OCI-M2 (cell line): Measurements from ENCODE around the gene TMEFF2.

Source experiments
- DNase-seq: peaks from one replicate; lab custom pipeline; 2025; ENCODE audit not compliant: unreplicated experiment; lab: John Stamatoyannopoulos, UW

The TMEFF2 gene

DNA sequence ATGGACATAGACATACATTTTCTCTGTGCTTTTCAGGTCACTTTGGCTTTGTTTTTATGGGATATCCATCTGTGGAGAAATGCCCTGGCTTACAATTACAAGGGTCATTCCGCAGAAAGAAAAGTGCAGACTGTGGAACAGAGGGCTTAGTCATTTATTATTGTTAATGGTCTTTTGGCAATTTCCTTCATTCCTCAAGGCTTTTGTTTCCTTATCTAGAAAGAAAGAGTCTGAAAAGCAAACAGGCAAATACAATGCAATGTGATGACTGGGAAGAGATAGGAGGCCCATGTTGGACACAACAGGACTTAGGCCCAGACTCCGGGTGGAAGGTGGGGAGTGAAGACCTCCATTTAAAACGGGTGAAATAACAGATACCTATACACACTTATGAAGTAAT lies 218.3 kb downstream of the TMEFF2 start:
- no peak for DNase-seq

DNA sequence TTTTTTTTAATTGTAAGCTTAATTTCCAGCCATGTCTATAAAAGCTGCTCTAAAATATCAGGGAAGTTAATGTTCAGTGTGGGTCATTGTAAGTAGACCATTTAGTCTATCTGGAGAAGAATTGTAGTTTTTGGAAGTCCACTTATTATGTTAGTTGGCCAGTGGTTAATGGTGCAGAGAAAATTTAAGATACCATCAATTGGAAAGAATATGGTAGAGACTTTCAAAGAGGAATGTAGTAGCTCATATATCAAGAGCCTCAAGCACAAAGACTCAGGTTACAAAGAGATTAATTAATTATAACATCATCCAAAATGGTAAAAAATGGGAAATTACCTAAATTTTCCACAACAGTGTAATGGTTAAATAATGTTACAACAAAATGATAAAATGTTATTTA lies 220.1 kb downstream of the TMEFF2 start:
- no peak for DNase-seq

GRCh38 chr2:191970867-191971266 lies 223.9 kb downstream of the TMEFF2 start:
- DNase-seq, result no peak

DNA sequence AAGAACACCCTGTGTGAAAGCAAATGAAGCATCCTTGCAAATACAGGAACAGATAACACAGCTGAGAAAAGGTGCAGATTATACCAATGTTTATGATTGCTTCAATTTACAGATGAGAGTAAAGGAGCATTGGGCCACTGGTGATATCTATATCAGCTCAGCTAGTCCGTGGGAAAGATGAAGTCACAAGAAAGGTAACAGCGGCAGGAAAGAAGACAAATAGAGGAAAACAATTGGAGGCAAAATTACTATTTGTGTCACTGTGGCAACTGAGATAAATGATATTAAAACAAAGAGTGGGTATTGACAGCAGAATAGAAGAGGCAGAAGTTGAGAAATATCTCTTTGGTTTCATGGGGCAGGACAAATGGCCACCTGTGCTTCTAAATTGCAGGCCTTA lies 226.6 kb downstream of the TMEFF2 start:
- DNase-seq, result no peak

GRCh38 chr2:191965733-191966132 lies 229.0 kb downstream of the TMEFF2 start:
- DNase-seq, result no peak

DNA sequence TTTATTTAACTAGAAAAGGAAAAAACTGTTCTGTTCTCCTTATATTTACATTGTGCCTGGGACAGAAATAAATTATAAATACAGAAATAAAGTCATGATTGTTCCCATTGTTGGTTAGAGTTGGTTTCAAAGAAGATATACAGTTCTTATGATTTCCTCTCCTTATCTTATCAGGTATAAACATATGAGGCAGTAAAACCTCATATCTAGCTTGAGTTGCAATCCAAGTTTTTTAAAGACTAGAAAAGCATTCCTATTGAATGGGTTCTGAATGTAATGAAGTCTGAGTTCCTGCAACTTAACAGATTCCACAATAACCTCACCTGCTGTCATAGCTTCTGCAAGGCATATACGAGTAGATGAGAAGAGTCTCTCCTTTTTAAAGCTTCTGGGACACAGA lies 233.2 kb downstream of the TMEFF2 start:
- no peak for DNase-seq

- no peak for DNase-seq
Observed at GRCh38 chr2:191959209-191959608, 235.5 kb downstream of the TMEFF2 start.

DNA sequence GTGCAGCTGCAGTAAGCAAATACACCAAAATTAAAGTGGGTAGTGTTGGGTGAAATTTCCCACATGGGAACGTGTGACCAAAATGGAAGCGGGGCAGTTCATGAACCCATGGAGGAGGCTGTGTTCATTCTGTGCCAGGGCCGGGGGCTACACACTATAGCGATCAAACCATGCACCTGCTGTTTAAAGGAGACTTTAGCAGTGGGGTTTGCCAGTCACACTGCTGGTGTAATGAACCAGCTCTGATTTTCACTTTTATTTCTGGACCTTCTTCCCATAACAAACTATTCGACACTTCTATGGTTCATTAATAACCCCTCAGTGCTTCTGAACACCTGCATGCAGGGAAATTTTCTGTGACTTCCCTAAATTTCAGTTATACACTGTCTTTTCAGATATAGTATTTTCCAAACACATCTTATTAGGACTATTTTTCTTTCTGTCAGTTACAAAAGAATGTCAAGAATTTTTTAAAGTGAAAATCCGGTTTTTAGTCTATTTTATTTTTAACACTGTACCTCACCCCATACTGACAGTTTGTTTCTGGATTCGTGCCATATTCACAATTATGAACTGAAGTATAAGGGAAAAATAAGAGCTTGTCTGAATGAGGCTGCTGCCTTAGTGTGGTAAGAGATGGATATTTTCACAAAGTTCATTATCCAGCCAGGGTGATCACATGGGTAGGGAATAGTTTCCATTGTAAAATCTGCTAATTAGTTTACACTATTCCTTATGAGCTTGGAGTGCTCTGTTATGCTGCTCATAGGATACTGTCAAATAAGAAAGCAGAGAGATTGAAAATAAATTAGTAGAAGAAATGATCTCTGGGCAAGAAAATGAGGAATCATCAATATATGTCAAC lies 236.5 kb downstream of the TMEFF2 start:
- DNase-seq, result no peak

GRCh38 chr2:191954451-191954850 lies 240.3 kb downstream of the TMEFF2 start:
- DNase-seq, result no peak

GRCh38 chr2:191952515-191953270 lies 242.0 kb downstream of the TMEFF2 start:
- no peak for DNase-seq

DNA sequence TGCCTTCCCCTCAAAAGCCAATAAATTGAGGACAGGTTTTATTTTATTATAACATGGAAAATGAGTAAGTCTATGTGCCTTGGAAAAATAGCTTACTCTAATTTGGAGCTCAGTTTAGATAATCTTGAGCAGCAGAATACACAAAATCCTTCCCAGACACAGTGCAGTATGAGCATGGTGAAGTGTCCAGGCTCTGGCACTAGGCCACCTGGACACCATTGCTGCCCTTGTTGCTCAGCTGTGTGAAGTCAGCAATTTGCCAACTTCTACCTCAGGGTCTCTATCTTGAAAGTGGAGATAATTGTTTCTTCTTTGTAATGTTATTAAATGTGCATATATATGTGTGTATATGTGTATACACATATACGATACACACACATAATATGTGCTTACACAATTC lies 242.9 kb downstream of the TMEFF2 start:
- no peak for DNase-seq

GRCh38 chr2:191951376-191951775 lies 243.4 kb downstream of the TMEFF2 start:
- no peak for DNase-seq

GRCh38 chr2:191950132-191950874 lies 244.4 kb downstream of the TMEFF2 start:
- DNase-seq, result no peak

DNA sequence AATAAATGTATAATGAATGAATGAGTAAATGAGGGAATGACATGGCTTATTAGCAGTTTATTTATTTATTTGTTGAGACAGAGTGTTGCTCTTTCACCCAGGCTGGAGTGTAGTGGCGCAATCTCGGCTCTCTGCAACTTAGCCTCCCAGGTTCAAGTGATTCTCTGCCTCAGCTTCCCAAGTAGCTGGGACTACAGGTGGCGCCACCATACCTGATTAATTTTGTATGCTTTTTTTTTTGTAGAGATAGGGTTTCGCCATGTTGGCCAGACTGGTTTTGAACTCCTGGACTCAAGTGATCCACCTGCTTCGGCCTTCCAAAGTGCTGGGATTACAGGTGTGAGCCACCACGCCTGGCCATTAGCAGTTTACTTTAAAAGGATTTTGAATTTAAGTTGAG lies 247.5 kb downstream of the TMEFF2 start:
- no peak for DNase-seq

DNA sequence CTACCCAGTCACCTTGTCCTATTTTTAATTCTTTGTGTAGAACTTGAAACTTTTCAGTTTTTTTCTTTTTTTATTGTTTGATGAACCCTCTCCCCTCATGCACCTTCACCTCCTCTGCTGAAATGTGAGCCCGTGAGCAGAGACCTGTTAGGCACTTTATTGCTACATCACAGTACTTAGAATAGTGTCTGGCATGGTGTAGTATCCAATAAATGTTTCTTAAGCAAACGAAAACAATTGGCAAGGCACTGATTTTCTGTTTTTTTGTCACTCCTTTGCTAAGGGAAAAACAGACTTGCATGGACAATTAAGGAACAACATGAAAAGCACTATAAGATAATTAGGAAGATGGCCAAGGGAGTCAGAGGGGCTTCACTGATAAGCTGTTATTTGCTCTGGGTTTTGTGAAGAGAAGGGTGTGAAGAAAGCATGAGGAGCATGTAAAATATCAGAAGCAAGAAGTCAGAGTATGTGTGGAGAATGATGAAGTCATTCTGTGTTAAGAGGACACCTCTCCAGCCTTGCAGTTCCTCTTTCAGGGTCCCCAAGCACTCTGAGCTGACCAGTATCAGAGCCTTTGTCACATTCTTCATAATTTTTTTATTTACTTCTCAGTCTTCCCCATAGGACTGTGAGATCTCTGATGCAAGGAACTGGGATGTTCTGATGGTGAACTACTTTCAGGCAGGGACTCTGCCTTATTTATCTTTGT lies 248.1 kb downstream of the TMEFF2 start:
- DNase-seq, result no peak

DNA sequence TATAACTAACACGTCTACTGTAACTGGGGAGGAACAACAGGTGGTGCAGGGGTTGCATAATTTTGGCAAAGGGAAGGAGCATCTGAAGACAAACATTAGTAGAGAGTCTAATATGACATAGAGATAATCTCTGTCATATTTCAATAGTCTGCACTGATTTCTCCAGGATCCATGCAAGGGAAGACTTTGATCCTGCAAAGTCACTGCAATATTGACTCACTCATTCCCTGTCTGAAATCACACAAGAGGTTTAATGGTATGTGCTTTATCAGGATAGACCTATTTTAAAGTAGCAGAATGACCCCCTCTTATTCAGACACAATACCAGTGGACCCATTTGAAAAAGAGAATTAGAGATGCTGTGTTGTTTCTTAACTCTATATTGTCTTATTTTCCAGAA lies 249.1 kb downstream of the TMEFF2 start:
- DNase-seq, result no peak

DNA sequence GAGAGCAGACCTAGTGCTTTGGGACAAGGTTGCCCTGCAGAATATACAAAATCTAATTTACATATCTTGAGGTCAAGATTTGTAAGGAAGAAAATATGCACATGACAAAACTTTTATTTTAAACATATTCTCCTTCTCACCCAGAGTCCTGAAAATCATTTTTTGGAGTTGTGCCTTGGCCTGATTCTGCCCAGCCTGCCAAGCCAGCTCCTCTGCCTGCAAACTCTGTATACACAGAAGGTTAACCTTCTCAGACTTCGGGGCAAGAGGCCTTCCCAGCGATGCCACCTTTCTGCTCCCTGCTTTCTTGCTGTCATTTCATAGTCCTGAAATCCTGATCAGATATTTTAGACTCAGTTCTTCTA lies 252.0 kb downstream of the TMEFF2 start:
- no peak for DNase-seq

DNA sequence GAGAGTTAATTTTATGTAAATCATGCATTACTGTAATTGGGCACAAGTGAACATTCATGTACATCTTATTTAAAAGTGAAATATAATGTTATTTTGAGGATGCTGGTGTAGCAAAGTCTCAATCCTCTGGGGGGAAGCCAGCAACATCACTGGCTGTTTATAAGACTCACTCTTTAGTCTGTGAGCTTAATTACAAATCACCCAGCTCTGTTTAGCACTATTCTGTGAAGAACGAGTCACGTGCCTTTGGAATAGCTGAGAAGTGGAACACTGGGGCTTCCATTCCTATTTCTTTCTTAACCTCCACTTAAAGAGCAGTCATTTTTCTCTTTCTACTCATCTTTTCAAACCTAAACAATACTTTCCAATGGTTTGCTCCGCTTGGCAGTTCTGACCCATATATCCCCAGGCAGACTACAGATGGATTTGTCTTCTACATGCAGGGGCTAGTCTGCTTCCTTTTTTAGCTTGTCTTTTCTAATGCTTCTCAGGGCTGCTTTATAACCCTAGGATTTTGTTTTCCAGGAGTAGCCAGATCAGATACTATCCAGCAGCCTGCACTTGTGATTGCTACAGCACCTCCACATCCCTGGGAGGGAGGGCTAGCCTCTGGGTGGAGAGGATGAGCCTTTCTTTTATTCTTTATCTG lies 252.5 kb downstream of the TMEFF2 start:
- DNase-seq, result no peak

GRCh38 chr2:191941376-191941929 lies 253.3 kb downstream of the TMEFF2 start:
- DNase-seq, result no peak

- DNase-seq, result no peak
Observed at GRCh38 chr2:191938779-191939178, 256.0 kb downstream of the TMEFF2 start.
